NCI-H1092 treated with DMSO at 0.1 percent for 48 hours (cell line): ENCODE measurements around the gene CDHR3.

Source experiments
- DNase-seq: peaks from one replicate; lab custom pipeline; 2025; lab: John Stamatoyannopoulos, UW

The CDHR3 gene

DNA sequence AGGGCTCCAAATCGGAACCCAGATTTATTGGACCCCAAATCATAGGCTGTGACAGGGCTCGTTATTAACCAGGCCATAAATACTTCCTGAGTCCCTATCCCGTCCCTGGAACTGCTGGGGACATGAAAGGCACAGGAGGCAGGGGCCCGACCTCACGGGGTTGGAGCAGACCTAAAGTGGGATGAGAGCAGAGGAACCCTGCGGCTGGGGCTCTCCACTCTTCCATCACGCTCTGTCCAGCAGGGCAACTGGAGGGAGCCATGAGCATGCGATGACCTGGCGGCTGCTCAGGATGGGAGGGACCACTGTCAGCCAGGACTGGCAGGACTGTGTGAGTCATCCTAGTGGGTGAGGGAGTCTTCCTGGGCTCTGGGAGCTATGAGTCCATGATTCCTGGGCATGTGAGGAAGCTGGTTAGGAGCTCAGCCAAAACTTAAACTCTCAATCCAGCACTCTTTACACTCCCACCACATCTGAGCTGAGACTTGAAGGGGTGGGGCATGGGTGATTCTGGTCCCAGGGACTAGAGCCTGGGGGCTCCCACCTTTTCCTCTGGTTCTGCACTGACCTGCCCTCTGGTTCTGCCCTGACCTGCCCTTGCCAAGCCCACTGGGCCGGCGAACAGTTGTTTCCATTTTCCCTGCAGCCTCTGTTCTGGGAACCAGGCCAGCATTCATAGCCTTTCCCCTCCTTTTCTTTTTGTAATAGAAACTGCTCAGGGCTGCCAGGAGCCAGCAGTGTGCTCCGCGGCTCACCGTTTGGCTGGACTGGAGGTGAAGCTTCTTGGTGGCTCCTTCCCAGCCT, 101.9 kb downstream of the CDHR3 start:
- DNase-seq: peak; percentile 81

DNA sequence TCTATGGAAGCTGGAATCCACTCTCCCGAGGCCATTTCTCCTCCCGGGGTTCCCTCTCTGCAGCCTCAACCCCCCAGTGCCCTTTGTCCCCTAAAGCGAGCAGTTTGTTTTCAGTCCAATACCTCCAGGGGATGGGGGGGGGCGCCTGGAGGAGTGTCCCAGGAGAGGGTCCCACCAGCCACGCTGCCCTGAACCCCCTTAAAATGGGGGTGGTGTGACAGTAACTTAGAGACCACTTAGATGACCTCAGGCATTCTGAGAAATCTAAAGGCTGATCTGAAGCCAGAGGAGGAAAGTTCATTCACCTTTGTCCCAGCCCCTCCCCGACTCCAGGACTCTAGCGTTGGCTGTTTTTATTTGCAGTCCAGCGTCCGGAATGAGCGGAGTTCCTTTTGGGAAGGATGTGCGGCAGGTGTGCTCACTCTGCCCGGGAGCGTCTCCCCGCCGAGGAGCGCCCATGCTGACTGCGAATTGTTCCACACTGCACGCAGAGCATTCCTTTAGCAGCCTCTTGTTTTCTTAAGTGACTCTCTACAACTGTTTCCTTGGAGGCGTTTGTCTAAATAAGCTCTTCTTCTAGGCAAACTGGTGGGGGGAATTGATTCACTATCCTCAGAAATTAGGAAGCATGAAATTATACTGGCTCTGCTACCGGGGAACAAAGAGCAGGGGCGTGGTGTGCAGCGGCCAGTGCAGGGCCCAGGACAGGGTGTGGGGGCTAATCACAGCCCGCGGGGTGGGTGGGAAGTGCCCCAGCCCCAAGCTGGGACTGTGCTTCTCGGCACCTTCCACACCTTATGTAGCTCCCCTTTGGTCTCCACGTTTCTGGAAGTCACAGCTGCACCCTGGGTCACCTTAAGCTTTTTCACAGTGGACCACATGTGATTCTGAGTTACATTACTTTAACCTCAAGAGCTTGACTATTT, 102.8 kb downstream of the CDHR3 start:
- no peak for DNase-seq

DNA sequence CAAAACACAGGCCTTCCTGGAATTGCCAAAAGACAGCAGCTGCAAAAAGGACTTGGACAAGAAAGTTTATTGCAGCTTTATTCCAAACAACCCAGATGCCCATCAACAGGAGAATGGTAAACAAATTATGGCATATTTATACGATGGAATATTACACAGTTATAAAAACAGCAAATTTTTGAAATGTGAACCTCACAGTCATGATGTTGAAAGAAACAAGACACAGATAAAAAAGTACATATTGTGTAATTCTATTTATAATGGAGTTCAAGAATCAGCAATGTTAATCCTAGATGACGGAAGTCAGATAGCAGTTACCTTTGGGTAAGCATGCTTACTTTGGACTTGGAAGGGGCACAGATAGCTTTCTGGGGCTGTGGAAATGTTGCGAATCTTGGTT, 104.6 kb downstream of the CDHR3 start:
- no peak for DNase-seq

DNA sequence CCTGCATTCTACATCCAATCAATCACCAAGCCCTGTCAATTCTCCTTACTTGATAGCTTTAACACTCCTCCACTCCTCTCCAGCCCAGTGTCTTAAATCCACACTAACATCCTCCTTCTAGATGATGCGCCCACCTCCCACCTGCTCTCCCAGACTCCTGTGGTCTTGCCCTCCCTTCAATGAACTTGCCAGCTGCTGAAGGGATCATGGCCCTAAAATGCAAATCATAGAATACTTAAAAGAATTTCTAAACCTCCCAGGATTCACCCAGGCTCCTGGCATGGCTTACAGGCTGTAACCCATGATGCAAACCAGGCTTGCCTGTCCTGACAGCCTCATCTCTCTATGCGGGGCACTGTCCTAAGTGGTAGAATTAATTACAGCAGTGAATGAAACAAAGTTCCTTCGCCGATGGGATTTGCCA, 105.5 kb downstream of the CDHR3 start:
- DNase-seq: no peak

DNA sequence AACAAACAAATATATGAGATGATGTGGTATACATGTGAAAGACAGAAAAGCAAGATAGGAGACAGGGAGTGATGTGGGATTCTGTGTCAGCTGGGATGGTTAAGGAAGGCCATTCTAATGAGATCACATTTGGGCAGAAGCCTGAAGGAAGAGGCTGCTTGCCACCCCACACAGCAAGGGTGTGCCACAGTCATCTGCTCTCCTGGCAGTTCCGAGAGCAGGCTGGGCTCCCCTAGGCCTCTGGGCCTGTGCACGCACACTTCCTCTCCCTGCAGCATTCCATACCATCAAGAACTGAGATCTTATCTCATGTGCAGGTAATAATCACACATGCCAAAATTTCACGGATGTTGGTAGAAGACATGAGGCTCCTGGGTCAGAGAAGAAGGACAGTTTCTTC, 105.9 kb downstream of the CDHR3 start:
- no peak for DNase-seq

DNA sequence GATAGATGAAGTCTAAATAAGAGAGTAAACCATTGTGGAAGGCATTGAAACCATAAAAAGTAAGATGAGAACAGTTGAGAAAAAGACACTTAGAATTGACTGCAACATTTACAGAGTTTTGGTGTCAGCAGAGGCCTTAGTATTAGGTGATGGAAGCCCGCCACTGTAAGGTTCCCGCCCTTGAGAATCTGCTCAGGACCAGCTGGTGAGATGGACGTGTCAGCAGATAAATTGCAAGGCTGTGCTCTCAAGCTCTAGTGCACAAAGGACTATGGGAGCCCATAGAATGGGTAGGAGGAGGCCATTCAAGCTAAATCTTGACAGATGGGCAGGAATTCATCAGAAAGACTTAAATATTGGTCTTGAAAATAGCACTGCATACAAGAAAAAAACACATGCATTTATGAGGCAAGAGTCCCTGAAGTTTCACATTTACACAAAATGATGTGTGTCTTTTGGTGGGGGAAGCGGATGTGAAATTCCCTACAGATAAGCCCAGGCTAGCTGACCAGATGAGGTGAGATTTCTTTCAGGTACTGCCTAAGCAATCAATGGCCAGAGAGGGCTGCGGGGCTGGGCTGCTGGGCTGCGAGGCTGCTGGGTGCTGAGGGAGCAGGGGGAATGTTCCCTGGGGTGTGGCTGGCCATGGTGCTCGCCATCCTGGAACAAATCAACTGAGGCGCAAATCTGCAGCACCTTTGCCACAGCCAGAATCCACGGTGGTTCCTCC, 106.6 kb downstream of the CDHR3 start:
- no peak for DNase-seq

DNA sequence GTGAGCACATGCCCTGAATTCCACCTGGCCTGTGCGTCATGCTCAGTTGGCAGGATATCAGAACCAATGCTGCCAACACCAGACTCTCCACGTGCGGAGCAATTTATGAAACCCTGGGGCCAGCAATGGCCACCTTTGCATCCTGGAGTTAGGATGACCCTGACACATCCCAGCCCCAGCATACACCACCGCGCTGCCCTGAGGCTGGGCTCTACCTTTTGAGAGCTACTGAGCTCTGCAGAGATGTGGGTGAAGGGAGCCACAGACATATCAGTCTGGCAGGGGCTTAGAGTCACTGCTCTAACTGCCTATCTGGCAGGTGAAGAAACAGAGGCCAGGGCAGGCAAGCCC, 107.1 kb downstream of the CDHR3 start:
- DNase-seq: peak; percentile 56

DNA sequence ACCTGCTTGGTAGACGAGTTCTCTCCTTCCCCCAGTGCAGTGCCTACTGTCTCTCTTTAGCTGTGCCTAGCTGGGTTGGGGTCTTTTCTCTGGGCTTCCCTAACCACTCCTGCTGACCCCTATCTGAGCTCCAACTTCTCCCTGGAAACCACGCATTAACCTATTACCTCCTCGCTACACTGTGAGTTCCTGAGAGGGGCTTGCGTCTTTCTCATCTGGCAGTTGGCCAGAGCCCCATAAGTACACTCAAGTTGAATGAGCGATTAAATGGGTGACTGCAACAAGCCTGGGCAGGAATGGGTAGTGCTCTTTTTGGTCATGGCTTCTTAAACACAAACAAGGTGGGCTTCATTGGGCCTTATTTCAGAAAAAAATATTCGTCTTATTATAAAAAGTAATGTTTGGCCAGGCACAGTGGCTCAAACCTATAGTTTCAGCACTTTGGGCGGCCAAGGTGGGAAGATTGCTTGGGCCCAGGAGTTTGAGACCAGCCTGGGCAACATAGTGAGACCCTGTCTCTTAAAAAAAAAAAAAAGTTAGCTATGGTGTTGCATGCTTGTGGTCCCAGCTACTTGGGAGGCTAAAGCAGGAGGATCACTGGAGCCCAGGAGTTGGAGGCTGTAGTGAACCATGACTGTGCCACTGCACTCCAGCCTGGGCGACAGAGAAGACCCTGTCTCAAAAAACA, 107.6 kb downstream of the CDHR3 start:
- DNase-seq: peak; percentile 80

DNA sequence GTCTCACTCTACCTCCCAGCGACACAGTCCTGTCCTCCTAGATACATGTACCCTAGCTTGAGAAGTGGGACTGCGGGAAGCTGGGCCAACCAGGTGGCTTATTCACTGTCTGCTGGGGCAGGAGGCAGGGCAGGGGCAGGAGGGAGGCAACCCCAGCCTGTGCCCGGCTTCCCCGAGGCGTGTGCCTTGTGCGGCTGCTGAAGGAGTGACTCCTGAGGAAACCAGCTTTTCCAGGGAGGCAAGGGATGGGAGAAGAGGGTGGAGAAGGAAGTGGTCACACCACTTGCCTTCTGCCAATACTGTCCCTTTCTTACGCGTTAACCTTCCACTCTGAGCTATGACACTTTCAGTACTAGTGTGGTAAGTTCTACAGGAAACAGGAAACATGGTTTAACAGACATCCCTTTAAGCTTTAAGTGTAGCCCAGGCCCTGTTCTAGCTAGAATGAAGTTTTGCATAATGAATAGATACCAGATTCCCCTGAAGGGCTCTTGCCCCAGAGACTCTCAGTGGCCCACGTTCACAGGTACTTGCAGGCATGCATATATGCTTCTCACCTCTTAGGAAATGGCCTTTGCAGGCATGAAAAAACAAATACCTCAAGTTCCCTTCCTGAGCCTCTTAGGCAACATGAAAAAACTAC, 108.4 kb downstream of the CDHR3 start:
- DNase-seq: no peak

DNA sequence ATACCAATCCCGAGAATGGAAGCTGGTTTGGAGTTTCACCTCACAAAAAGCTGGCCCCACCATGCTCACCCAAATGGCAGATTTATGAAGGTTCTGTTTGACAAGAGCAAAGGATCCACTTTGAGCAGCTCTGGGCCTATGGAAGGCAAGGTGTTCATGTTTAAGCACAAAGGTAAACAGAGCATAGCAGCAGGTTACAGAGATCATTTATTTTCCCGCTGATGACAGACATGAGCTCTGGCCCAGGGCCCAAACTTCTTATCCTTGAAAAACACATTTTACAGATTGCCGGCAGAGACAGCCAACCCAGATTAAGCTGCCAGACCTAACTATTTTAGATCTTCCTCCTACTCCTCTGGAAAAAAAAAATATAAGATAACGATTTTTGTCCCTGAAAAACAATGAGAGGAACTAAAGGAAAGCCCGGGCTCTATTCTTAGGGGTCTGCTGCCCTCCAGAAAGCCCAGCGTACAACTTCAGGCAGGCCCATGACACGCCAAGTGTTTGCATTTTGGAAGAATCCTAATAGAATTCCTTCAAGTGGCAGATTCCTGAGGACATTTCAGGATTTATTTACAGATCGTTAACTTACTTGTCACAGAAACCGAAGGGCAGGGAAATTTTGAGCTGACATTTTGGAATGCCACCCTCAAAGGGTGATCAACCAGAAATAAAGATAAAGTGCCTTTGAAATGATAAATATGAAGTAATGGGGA, 109.1 kb downstream of the CDHR3 start:
- DNase-seq: peak; percentile 77

DNA sequence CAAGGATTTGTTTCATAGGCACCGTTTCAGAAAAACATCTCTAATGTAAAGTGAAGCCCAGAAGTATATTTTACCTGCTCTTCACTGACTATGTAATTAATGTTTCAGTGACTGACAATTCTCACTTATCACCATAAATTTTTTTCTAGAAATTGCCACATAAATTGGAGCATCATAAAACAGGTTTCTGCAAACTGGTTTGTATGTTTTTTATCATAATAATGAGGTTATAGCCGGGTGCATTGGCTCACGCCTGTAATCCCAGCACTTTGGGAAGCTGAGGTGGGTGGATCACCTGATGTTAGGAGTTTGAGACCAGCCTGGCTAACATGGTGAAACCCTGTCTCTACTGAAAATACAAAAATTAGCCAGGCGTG, 109.6 kb downstream of the CDHR3 start:
- no peak for DNase-seq

DNA sequence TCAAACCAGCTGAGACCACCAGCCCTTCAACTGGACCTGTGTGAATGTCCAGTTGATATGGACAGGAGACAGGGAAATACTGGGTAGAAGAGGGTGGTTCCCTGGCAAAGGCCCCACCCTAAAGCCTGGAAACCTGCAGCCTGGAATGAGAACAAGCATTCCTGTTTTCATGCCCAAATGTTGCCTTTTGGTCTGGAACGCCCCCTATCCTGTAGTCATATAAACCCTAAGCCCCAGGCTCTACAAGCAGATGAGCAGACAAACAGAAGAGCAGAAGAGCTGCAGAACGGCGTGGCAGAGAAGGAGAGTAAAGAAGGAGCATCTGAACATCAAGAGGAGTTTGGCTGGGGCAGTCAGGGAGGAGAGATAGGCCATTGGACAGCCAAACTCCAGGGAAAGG, 110.6 kb downstream of the CDHR3 start:
- DNase-seq: no peak

DNA sequence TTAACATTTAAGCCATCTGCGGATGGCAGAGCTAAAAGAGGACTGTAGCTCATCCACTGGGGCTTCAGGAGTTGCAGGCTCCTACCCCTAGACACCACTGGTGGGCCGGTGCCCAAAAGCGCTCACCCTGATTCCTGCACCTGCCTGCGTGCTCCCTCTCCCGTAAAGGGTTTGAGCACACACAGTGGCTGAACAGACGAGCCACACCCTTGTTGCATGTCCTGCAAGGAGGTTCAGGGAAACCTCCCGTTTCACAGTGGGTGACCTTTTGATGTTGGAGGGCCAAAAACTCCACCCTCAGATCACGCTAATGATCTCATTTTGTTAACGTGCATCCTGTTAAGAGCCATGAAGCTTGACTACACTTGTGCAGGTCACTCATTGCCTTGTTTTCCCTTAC, 111.2 kb downstream of the CDHR3 start:
- no peak for DNase-seq

DNA sequence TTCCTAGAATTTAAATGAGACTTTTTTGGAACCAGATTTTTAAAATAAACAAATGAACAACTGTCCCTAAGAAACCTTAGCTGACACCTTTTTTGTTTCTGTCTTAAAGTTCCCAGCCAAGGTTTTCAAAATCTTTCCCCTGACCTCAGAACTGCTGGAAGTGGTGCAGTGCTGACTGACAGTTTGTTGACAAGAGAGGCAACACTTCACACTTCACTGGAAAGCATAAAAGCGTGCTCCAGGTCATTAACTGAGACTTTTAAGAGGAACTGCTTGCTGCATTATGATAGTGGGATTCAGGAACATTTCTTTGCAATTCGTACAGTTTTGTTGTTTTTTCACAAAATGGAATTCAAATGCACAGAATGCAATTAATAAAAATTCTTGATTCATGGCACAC, 112.9 kb downstream of the CDHR3 start:
- no peak for DNase-seq

DNA sequence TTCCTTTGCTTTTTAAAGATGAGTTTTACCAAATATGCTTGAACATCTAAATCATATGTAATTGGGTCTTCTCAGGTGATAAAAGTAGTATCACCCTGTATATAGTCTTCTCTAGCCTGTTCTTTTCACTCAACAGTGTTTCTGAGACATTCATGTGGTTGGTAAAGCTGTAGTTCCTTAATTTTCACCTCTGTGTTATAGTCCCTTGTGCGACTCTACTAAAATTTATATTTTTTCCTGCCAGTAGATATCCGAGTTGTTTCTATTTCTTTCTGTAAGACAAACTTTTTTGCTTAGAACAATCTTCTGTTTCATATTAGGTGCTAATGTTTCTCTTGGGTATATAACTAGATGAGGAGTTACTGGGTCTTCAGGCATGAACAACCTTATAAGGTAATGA, 113.5 kb downstream of the CDHR3 start:
- no peak for DNase-seq

DNA sequence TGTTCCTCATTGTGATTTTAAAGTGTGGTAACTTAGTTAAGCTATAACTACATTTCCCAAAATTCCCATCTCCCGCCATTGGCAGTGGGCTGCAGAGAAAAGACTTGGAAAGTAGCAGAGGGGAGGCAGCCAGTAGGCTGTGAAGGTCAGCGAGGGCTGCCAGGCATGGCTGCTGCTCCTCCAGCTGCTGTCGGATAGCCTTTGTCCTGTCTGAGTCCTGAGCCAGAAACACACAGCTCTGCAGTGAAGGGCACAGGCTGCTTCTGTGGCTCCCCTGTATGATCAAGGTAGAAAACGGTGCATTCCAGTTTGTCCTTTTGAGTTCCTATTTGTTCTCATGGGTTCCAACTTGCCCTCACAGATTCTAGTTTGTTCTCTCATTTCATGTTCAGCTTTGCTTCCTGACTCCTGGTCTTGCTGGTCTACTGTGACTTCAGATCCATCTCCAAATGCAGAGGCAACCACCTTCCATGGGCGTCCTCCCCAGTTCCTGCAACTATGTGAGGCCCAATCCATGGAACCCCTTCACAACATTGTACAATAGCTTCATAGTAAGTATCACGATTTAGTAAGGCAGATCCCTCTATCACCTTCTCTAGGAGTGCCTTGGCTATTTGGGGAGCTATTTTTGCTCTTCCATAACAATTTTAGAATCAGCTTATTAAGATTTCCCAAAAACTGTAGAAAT, 117.4 kb downstream of the CDHR3 start:
- no peak for DNase-seq

DNA sequence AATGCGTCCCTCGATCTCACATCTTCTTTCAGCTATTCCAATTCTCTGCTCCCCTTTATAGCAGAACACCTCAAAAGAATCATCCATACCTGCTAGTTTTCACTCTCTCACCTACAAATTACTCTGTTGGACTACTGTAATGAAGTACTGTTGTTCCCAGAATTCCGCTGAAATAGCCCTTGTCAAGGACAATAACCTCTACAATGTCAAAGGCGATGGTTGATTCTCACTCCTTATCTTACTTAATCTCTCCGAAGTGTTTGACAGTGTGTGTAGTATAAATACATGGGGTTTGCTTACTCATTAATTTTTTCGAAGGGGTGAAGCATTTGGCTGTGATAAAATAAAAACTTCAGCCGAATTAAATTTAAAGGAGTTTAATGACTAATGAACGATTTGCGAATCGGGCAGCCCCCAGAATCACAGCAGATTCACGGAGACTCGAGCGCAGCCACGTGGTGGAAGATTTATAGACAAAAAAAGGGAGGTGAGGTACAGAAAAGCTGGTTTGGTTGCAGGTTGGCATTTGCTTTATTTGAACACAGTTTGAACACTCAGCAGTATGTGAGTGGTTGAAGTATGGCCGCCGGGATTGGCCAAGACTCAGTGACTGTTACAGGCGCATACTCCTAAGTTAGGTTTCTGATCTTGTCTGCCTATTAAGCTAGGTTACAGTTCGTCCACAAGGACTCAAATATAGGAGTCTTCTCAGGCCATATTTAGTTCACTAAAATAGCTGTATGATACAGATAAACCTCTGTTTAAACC, 119.2 kb downstream of the CDHR3 start:
- DNase-seq: no peak
